HL-60 (cell line): ENCODE data around the gene CYTH4.

Experiments
- DNase-seq, 2 experiments: peaks; one replicate each; pipeline ENCODE4 v3.0.0-alpha.2; 2010 to 2020; ENCODE audit warnings: low read depth in 1 of 2, low spot score in 1 of 2
- H3K27ac ChIP-seq: fragments of 250-450 bp; sonication (Bioruptor Pico); replicated peaks from 2 replicates; pipeline ENCODE4 v1.5.1; 2020; ENCODE audit warnings: mild to moderate bottlenecking, moderate library complexity
- H3K27me3 ChIP-seq: fragments of 250-450 bp; sonication (Bioruptor Pico); 2 replicates; pipeline ENCODE4 v1.5.1; 2021; ENCODE audit warnings: mild to moderate bottlenecking, moderate library complexity; ENCODE audit not compliant: insufficient read depth, poor library complexity, severe bottlenecking
- H3K4me3 ChIP-seq: replicated peaks from 2 replicates; pipeline ENCODE4 v1.5.1; 2011; ENCODE audit warnings: mild to moderate bottlenecking, control low read depth, low read length; ENCODE audit not compliant: insufficient read depth
- GABPA ChIP-seq: IDR thresholded peaks from 2 replicates; pipeline ENCODE4 v1.6.1; 2012; ENCODE audit warnings: low read depth
- POLR2AphosphoS5 ChIP-seq: IDR thresholded peaks from 2 replicates; pipeline ENCODE4 v1.6.1; 2012; ENCODE audit warnings: low read depth
- SPI1 ChIP-seq: IDR thresholded peaks from 2 replicates; pipeline ENCODE4 v1.6.1; 2012; ENCODE audit warnings: low read depth, mild to moderate bottlenecking, borderline replicate concordance
- TF ChIP-seq, protein P1 (sequence below): IDR thresholded peaks from one replicate; pipeline ENCODE4 v1.5.1; 2011; ENCODE audit warnings: low read length, control low read depth, inconsistent platforms; ENCODE audit not compliant: insufficient read depth
- TF ChIP-seq, protein P2 (sequence below): IDR thresholded peaks from 2 replicates; pipeline ENCODE4 v1.6.1; 2012; ENCODE audit warnings: low read depth; ENCODE audit not compliant: insufficient replicate concordance

Gene CYTH4

DNA sequence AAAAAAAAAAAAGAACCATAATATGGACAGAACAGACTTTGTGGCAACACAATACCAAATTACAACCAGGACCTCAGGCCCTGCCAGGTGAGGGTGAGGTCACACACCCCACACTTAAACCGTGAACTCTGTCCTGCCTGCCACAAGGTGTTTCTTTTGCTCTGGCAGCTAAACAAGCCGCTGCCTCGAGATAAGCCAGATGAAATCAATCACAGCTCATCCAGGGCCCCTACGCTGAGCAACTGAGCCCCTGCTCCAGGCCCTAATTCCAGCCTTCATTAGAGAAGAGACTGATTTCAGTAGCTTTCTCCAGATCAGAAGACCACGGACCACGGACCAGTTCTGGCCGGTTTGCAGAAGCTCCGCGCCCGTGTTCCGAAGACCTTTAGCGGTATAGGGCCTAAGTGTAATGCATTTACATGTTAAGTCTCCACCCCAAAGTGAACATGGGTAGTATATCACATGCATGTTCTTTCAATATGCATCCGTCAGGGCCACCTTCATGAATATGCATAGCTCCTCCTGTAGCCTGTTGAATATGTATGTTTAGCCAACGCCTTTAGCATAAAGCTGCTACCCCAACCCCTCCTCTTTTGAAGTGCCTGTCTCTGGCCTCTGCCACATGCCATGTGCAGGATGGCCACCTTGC lies 23.4 kb upstream of the CYTH4 start:
- Histone ChIP-seq H3K4me3 (no peak overlapping the region), H3K27ac (no peak overlapping the region)

DNA sequence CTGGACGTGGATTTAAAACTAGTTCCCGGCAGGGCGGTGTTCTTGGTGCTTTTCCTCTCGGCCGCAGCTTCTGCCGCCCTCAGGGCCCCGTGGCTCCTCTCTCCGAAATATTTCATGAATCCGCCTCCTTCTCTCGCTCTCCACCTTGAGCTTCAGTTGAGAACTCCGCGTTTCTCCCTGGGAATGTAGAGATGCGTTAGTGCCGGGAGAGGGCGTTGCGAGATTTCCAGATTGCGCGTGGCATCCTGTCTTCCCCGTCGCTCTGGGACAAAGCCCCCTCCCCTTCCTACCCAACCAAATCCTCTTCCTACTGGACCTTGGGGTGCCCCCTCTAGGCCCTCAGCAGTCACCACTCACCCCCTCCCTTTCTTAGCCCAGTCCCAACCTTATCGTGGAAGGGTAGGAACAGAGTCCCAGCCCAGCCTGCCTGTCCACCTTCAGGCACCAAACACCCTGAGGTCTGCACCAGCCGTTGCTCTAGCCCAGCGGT lies 22.7 kb upstream of the CYTH4 start:
- no peaks in the 10 kb centered on the region for H3K27me3 ChIP-seq
- peak in 1 of 2 experiments; percentile 59 for DNase-seq
- TF ChIP-seq SPI1 (no peak), GABPA (no peak), POLR2AphosphoS5 (no peak)
- TF ChIP-seq, protein P1, sequence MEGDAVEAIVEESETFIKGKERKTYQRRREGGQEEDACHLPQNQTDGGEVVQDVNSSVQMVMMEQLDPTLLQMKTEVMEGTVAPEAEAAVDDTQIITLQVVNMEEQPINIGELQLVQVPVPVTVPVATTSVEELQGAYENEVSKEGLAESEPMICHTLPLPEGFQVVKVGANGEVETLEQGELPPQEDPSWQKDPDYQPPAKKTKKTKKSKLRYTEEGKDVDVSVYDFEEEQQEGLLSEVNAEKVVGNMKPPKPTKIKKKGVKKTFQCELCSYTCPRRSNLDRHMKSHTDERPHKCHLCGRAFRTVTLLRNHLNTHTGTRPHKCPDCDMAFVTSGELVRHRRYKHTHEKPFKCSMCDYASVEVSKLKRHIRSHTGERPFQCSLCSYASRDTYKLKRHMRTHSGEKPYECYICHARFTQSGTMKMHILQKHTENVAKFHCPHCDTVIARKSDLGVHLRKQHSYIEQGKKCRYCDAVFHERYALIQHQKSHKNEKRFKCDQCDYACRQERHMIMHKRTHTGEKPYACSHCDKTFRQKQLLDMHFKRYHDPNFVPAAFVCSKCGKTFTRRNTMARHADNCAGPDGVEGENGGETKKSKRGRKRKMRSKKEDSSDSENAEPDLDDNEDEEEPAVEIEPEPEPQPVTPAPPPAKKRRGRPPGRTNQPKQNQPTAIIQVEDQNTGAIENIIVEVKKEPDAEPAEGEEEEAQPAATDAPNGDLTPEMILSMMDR = peak; percentile 36
- TF ChIP-seq, protein P2, sequence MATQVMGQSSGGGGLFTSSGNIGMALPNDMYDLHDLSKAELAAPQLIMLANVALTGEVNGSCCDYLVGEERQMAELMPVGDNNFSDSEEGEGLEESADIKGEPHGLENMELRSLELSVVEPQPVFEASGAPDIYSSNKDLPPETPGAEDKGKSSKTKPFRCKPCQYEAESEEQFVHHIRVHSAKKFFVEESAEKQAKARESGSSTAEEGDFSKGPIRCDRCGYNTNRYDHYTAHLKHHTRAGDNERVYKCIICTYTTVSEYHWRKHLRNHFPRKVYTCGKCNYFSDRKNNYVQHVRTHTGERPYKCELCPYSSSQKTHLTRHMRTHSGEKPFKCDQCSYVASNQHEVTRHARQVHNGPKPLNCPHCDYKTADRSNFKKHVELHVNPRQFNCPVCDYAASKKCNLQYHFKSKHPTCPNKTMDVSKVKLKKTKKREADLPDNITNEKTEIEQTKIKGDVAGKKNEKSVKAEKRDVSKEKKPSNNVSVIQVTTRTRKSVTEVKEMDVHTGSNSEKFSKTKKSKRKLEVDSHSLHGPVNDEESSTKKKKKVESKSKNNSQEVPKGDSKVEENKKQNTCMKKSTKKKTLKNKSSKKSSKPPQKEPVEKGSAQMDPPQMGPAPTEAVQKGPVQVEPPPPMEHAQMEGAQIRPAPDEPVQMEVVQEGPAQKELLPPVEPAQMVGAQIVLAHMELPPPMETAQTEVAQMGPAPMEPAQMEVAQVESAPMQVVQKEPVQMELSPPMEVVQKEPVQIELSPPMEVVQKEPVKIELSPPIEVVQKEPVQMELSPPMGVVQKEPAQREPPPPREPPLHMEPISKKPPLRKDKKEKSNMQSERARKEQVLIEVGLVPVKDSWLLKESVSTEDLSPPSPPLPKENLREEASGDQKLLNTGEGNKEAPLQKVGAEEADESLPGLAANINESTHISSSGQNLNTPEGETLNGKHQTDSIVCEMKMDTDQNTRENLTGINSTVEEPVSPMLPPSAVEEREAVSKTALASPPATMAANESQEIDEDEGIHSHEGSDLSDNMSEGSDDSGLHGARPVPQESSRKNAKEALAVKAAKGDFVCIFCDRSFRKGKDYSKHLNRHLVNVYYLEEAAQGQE = no peak
- no peak overlapping the region for H3K27ac ChIP-seq
- no peak overlapping the region for H3K4me3 ChIP-seq

More for the DNA sequence above, 23.4 kb upstream of the CYTH4 start:
- no peak for DNase-seq
- no peak for TF ChIP-seq POLR2AphosphoS5
- no peak for TF ChIP-seq GABPA
- TF ChIP-seq, protein P2 = no peak
- TF ChIP-seq, protein P1 = no peak
- TF ChIP-seq SPI1 = no peak
- H3K27me3 ChIP-seq = no peaks in the 10 kb centered on the region

DNA sequence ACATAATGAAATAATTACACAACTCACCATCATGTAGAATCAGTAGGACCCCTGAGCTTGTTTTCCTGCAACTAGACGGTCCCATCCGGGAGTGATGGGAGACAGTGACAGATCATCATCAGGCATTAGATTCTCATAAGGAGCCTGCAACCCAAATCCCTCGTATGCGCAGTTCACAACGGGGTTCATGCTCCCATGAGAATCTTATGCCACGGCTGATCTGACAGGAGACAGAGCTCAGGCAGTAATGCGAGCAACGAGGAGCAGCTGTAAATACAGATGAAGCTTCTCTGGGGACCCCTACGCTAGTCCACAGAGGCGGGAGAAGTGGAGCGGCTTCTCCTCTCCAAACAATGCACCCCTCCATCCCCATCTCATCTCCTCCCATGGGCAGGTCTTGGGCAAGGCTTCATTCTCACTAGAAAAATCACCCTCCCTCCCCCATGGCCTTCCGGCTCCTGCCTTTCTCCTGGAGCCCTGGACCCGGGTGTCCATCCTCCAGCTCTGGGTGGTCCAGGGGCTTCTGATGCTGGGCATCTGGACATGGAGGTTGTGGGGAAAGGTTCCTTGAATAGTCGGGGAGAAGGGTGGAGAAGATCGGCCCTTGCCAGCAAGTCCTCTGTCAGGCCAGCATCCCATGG lies 22.0 kb upstream of the CYTH4 start:
- TF ChIP-seq GABPA (no peak), POLR2AphosphoS5 (no peak), SPI1 (no peak)
- TF ChIP-seq, protein P2 = no peak
- TF ChIP-seq, protein P1 = no peak
- Histone ChIP-seq H3K27ac (no peak overlapping the region), H3K4me3 (no peak overlapping the region), H3K27me3 (no peaks in the 10 kb centered on the region)
- no peak for DNase-seq
